ENCODE measurements around the gene GIMAP8.

Gene GIMAP8

DNA sequence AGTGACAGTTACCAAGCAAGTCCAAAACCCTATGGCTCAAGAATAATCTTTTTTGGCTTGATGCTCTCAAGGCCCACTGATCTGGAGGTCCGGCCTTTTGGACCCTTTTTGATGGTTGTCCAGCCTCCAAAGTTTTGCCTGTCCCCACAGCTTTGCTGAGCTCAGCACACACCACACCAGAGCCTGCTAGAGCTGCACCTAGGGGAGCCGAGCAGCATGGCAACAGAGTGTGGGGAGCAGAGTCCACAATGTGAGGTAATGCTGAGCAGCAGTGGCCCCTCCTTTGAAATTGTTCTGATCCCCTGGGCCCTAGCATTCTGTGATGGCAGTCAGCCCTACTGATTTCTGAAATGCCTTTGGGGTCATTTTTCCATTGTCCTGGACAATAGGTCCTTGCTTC is 73.6 kb downstream of the GIMAP8 start:
- no peak overlapping the region for H3K4me3 ChIP-seq (ENCODE audit: low read depth, low read length)
- no peak for DNase-seq (ENCODE audit: low read depth, low spot score)
- in situ Hi-C loops (cut with HindIII; ENCODE audit: low sequenced_read_pairs), result no loop called here
- TF ChIP-seq, protein P1, sequence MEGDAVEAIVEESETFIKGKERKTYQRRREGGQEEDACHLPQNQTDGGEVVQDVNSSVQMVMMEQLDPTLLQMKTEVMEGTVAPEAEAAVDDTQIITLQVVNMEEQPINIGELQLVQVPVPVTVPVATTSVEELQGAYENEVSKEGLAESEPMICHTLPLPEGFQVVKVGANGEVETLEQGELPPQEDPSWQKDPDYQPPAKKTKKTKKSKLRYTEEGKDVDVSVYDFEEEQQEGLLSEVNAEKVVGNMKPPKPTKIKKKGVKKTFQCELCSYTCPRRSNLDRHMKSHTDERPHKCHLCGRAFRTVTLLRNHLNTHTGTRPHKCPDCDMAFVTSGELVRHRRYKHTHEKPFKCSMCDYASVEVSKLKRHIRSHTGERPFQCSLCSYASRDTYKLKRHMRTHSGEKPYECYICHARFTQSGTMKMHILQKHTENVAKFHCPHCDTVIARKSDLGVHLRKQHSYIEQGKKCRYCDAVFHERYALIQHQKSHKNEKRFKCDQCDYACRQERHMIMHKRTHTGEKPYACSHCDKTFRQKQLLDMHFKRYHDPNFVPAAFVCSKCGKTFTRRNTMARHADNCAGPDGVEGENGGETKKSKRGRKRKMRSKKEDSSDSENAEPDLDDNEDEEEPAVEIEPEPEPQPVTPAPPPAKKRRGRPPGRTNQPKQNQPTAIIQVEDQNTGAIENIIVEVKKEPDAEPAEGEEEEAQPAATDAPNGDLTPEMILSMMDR (IDR thresholded peaks at IDR 0.05; ENCODE audit: low read depth, low read length), result no peak

Data from astrocyte of the spinal cord (primary cell).